ENCODE data around the gene RABGGTA.
"Not testable (repeated sequence)": the region's sequence is repeated elsewhere in the genome, so short reads cannot be mapped to it uniquely, and the experiment has no call there.

Gene RABGGTA

DNA sequence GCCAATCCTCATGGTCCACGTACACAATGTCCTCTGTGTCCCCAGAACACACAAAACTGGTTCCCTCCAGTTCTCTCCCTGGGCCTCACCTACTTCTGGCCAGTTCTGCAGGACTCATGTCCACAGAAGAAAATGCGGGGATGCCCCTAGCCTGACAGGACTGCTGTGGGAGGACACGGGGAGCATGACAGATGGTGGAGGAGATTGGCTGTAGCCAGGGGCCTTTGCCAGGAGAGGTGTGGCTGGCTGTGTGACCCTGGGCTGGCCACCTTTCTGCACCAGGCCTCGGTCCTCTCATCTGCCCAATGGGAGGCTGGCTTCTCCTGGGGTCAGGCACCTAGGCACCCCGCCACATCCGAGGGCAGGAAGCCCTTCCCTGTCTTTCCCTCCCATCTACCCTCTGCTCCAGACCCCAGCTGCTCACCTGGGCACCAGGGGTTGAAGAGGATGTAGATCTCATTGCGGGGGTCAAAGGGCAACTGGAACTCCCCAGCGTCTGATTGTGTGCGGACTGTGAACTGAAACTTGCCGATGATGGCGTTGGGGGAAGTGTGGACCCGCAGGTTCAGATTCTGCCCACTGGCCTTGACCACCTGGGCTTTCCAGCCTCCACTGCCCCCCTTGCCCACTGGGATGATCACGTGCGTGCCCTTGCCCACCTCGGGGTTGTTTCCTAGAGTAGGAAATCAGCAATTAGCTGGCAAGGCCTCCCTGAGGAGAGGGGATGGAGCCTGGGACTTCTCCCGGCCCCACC is 11.2 kb downstream of the RABGGTA start:
- no peak for DNase-seq

GRCh38 chr14:24259282-24260025 is 11.9 kb downstream of the RABGGTA start:
- no peak for DNase-seq

GRCh38 chr14:24258548-24259265 is 12.7 kb downstream of the RABGGTA start:
- no peak for DNase-seq

DNA sequence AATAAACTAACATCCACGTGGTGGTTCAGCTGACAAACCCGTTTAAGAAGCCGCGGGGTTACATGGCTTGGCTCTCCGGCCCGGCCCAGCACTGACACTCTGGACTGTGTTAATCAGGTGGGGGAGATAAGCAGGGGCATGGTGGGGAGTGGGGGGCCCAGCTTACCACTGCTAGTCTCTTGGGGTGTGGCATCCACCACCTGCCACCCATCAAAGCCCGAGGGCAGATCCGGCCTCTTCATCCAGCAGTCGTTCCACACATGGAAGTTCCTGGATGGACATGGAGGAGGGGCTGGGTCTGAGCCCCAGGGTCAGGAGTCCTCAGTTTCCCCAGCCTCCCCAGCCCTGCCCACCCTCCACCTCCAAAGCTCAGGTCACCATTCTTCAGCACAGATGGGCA is 13.3 kb downstream of the RABGGTA start:
- no peak for DNase-seq

- no peak for DNase-seq
These were observed 14.4 kb downstream of the RABGGTA start for GRCh38 chr14:24256960-24257359.

DNA sequence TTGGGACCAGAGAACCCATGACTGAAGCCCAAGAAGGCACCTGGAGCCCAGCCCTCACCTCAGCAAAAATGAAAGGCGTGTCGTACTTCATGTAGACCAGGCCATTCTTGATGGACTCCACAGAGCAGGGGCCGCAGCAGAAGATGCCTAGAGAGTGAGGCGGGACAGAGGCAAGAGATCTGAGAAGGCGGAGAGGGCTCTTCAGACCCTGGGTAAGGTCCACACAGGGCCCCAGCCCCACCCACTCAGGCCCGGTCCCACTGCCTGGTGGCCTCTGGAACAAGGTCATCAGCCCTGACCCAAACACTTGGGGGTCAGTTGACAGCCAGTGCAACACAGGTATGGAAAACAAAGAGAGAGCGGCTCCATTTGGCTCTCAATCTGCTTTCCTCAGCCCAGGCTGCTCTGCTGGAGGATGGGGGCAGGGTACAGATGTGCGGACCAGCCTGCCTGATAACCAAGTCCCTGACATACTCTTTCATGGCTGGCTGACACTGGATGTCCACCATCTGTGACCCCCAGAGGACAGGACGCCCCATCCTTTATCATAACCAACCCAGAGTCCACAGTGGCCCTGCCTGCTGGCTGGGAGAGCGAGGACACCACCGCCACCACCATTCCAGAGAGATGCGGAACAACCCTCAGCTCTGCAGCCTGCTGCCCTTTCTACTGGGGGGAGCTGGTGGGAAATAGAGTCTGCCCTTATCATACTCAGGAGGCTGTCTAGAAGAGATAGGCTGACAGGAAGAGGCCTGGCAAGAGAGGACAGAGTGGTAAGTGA is 15.3 kb downstream of the RABGGTA start:
- no peak for DNase-seq

GRCh38 chr14:24255438-24255837 is 16.0 kb downstream of the RABGGTA start:
- no peak for DNase-seq

DNA sequence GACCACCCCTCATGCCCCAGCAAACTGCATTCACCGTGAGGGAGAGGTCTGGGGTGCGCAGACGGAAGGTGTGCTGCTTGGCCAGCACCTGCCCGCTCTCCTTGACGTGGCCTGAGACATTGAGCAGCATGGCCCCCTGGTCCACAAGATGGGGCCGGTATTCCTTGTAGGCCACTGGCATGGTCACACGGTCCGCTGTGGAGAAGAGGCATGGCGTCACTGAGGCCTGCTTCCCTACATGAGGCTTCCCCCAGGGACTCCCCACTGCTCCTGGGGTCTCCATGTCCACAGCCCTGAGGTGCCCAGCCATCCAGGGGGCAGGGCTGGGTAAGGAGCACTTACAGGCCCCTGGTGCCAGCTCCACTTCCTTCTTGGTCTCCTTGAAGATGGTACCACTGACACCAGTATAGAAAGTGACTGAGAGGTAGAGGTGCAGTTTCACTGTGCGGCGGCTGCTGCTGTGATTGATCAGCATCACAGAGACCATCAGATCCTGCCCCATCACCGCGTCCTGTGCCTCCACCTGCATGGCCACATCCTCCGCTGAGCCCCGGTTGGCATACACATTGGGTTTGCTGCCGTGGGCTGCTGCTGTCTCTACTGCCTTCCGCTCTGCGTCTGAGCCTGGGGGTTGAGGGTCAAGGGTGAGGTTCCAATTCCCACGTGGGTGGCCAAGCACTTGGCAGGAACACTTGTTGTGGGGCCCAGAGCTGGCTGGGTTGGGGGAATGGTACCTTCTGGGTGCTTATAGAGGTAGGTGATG is 16.6 kb downstream of the RABGGTA start:
- DNase-seq, result no peak

- no peak for DNase-seq
These were observed 17.5 kb downstream of the RABGGTA start for GRCh38 chr14:24253936-24254335.

- no peak for DNase-seq
These were observed 18.9 kb downstream of the RABGGTA start for GRCh38 chr14:24252289-24253124.

DNA sequence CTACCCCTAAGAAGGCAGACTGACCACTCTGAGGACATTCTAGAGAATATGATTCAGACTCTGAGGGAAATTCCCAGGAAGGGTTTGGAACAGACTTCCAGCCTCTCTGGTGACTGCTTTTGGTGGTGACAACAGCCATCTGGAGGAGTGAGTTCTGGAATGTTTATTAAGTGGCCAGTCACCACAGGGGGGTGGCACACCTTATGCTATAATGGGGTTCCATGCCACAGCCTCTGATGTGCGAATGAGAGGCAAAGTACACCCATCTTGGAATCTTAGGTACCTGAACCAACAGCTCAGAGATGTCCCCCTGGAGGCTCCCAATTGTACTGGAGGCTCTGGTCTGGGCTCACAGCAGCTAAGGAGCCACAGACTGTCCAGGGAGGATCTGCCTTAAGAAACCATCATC is 19.5 kb downstream of the RABGGTA start:
- no peak for DNase-seq

GRCh38 chr14:24250354-24250753 is 21.0 kb downstream of the RABGGTA start:
- DNase-seq, result no peak

DNA sequence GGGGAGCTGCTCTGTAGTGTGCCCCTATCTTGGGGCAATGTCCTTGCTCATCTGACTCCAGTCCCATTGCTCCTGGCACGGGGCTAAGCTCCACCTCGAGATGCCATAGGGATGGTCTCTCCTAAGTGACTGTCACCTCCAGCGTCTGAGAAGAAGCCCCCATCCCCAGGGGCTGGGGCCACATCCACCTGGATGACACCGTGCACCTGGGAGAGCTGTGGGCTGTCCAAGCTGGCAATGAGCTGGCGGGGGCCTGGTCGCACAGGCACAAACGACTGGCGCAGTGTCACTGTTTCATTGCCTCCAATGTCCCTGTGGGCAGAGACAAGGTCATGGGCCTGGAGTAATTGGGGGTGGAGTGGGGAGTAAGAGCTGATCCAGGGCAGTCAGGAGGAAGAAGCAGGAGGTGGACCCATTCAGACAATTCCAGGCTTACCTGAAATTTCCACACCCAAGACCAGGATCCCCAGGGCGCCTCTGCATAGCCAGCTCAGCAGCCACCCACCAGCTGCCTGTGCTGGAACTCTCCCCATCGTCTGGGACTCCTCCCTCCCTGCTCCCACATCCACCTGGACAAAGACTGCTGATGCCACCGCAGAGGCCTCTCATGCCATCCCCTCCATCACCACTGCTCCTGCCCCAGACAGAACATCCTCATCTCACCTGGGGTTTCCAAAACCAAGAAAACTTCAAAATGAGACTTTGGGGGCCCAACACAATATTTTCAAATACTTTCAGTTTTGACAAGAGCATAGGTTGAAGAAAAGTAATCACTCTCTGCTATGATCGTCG is 22.0 kb downstream of the RABGGTA start:
- DNase-seq, result no peak

DNA sequence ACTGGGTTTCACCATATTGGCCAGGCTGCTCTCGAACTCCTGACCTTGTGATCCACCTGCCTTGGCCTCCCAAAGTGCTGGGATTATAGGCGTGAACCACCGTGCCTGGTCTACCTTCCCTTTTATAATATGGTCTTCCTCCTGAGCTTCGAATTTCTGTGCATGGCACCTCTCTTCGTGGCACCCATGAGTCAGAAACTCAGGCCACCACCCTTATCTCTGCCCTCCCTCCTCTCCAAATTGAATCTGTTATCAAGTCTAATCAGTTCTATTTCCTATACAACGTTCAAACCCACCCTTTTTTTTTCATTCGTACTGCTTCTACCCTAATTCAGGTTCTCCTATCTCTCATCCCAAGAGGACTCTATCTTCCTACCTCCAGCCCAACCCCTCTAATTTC is 24.0 kb downstream of the RABGGTA start:
- no peak for DNase-seq

DNA sequence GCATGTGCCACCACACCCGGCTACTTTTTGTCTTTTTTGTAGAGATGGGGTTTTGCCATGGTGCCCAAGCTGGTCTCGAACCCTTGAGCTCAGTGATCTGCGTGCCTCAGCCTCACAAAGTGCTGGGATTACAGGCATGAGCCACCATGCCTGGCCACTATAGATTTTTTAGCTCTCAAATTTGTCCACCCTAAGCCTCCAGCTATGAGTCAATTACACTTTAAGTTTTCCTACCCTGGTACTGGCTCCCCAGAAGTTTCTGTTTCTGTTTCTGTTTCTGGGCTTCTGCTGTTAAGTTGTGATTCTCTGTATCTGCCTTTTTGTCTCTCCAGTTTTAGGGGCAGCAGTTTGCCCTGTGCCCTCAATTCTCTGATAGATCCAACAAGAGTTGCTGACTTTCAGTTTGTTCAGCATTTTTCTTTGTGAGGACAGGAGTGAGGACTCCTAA is 24.6 kb downstream of the RABGGTA start:
- no peak for DNase-seq

DNA sequence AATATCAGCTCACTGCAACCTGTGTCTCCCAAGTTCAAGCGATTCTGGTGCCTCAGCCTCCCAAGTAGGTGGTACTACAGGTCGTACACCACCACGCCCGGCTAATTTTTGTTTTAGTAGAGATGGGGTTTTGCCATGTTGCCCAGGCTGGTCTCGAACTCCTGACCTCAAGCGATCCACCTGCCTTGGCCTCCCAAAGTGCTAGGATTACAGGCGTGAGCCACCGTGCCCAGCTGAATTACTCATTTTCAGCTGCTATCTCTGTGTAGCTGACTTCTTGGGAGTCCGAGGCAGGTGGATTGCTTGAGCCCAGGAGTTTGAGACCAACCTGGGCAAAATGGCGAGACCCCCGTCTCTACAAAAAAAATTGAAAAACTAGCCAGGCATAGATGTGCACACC is 26.0 kb downstream of the RABGGTA start:
- DNase-seq, result not testable (repeated sequence)

DNA sequence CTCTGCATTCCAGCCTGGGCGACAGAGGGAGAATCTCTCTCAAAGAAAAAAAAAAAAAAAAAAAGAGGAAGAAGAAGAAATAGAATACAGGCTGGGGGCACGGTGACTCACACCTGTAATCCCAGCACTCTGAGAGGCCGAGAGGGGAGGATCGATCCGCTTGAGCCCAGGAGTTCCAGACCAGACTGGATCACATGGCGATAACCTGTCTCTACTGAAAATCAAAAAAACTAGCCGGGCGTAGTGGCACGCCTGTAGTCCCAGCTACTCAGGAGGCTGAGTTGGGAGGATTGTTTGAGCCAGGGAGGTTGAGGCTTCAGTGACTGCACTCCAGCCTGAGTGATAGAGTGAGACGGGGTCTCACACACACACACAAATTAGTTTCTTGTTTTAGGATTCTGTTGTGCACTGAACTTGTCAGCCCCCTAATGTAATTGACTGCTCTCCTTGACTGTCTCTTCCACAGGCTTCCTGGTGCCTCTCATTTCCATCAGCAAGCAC is 28.0 kb downstream of the RABGGTA start:
- DNase-seq, result peak in 1 of 2 experiments; percentile 17

DNA sequence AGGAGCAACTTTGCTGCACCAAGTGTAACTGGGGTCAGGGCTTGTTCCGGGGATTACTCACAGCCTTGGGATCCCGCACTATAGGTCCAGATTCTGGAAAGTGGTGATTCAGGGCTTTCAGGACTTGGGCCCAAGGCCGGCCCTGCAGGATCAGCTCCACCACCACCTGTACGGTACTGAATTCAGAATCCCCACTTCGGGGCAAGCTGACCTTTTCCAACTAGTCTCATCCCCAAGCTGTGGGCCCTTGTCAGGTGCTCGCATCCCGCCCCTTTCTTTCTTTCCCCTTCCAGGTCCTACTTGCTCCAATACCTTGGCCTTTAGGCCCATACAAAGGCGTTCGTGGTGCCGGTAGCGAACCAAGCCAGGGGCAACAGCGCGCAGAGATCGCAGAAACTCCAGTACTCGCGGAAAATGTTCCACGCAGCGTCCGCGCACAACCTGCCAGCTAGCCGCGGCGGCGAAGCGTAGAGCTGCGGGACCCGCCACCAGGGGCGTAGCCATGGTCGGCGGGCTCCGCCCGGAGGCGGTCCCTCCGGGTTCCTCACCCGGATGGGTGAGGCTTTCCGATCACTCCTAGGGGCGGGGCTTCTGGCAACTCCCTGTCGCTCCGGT is 29.5 kb downstream of the RABGGTA start:
- peak; percentile 91 to 97 for DNase-seq

GRCh38 chr14:24240110-24240918 is 31.1 kb downstream of the RABGGTA start:
- no peak for DNase-seq

Data from NCI-H526 (cell line).